HG02763 (cell line): ENCODE data around the gene CACNA2D2.

ENCODE experiments used
- ATAC-seq: cut with Tn5 transposase; IDR thresholded peaks from one replicate; pipeline ENCODE4 v1.9.1; 2021; ENCODE audit warnings: mild to moderate bottlenecking, moderate library complexity; ENCODE audit not compliant: unreplicated experiment

The CACNA2D2 gene

GRCh38 chr3:50373146-50374051 is 130.0 kb downstream of the CACNA2D2 start:
- no peak for ATAC-seq

GRCh38 chr3:50372349-50372748 is 131.1 kb downstream of the CACNA2D2 start:
- ATAC-seq = no peak

- ATAC-seq = no peak
These were observed 132.2 kb downstream of the CACNA2D2 start for GRCh38 chr3:50371133-50371685.

GRCh38 chr3:50370594-50370993 is 132.8 kb downstream of the CACNA2D2 start:
- no peak for ATAC-seq

- ATAC-seq = no peak
These were observed 134.3 kb downstream of the CACNA2D2 start for GRCh38 chr3:50369012-50369670.

GRCh38 chr3:50365842-50366220 is 137.6 kb downstream of the CACNA2D2 start:
- ATAC-seq = no peak

- peak; percentile 84 for ATAC-seq
These were observed 138.2 kb downstream of the CACNA2D2 start for GRCh38 chr3:50365080-50365841.

GRCh38 chr3:50364573-50365079 is 138.8 kb downstream of the CACNA2D2 start:
- no peak for ATAC-seq

GRCh38 chr3:50359760-50360110 is 143.7 kb downstream of the CACNA2D2 start:
- ATAC-seq = peak; percentile 1

GRCh38 chr3:50358911-50359759 is 144.3 kb downstream of the CACNA2D2 start, which contains the start of gene TMEM115:
TSS of gene TMEM115 (minus strand) at chr3:50359521. CDS start at chr3:50359063, 458 bp downstream.
- peak; percentile 97 for ATAC-seq

GRCh38 chr3:50358355-50358910 is 145.0 kb downstream of the CACNA2D2 start:
- no peak for ATAC-seq

GRCh38 chr3:50357481-50357880 is 146.0 kb downstream of the CACNA2D2 start:
- ATAC-seq = no peak

GRCh38 chr3:50356553-50356952 is 146.9 kb downstream of the CACNA2D2 start:
- ATAC-seq = no peak

GRCh38 chr3:50355829-50356552 is 147.4 kb downstream of the CACNA2D2 start:
- ATAC-seq = no peak

GRCh38 chr3:50354850-50355249 is 148.6 kb downstream of the CACNA2D2 start:
- ATAC-seq = no peak

GRCh38 chr3:50354186-50354764 is 149.2 kb downstream of the CACNA2D2 start:
- ATAC-seq = no peak

- ATAC-seq = no peak
These were observed 150.0 kb downstream of the CACNA2D2 start for GRCh38 chr3:50353245-50354004.

GRCh38 chr3:50352781-50353180 is 150.7 kb downstream of the CACNA2D2 start:
- no peak for ATAC-seq
